ENCODE measurements around the gene EEA1. TPM values are rescaled to one million over a fixed set of nuclear protein-coding genes. Genes with fewer than 3 reads are reported as not detected.

Gene EEA1
- total and polyA plus RNA-seq, 2 of the 8 experiments (the other 6 are each of a cell fraction or from before 2014, with no cell fraction given) = 1.0 to 18.8 TPM

DNA sequence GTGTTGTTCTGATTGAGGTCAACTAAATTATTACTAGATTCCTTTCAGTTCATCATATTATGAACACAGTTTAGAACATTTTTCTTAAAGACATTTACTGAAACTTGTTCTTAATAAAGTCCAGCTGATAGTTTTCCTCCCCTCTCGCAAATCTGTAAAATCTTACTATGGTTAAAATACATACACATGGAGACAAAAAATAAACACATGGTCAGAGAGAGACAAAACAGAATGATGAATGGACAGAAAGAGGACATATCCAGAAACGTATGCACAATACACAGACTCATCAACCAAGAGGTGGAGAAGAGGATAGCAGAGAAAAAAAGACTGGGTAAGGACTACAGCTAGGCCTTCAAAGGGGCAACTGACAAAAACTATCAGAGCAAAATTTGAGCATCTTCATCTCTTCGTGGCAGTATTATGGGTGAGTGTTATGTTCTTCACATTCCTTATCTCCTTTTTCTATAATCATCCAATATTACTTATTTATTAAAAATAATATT, 38.4 kb downstream of the EEA1 start:
- no peak overlapping the region for H3K18ac ChIP-seq (ENCODE audit: extremely low read depth, low read length)
- no peak overlapping the region for H3K4me2 ChIP-seq (ENCODE audit: insufficient read depth in 1 of 2, low read depth in 2 of 2, low read length in 2 of 2)
- H2BK20ac ChIP-seq (ENCODE audit: low read length) = no peak overlapping the region
- no peak overlapping the region for H4K8ac ChIP-seq (ENCODE audit: extremely low read depth, insufficient read depth, low read length)
- H2AK5ac ChIP-seq (ENCODE audit: low read depth, low read length) = no peak overlapping the region
- DNase-seq (ENCODE audit: low read depth in 1 of 2, low spot score in 2 of 2) = no peak
- H2BK15ac ChIP-seq (ENCODE audit: low read length) = no peak overlapping the region
- no peak overlapping the region for H3K23ac ChIP-seq (ENCODE audit: insufficient read length)
- H2BK5ac ChIP-seq (ENCODE audit: low read depth, low read length) = no peak overlapping the region
- no peak overlapping the region for H2BK120ac ChIP-seq (replicated peaks; ENCODE audit: low read depth, low read length)
- H3K27me3 ChIP-seq (replicated peaks in 1 of 4; ENCODE audit: control insufficient read depth in 3 of 4, extremely low read depth in 1 of 4, insufficient read depth in 3 of 4, low read length in 3 of 4) = no peaks in the 10 kb centered on the region
- H3K4me1 ChIP-seq (replicated peaks in 1 of 4; ENCODE audit: control insufficient read depth in 3 of 4, insufficient read depth in 4 of 4, low read length in 3 of 4) = no peaks in the 10 kb centered on the region
- TF ChIP-seq KDM1A (IDR thresholded peaks at IDR 0.05; ENCODE audit: borderline replicate concordance, low read length) (no peak), TEAD4 (IDR thresholded peaks at IDR 0.05; ENCODE audit: low read depth, low read length) (no peak), SAP30 (IDR thresholded peaks at IDR 0.05; ENCODE audit: insufficient read depth, insufficient replicate concordance, low read length) (no peak), HDAC2 (IDR thresholded peaks at IDR 0.05; ENCODE audit: borderline replicate concordance in 1 of 2, low read depth in 2 of 2, low read length in 2 of 2) (no peak)
- H3K27ac ChIP-seq (ENCODE audit: low read depth, low read length) = no peak overlapping the region
- H4K91ac ChIP-seq (replicated peaks; ENCODE audit: insufficient read length, low read length) = no peak overlapping the region
- no peaks in the 10 kb centered on the region for H3K79me1 ChIP-seq (ENCODE audit: low read depth, low read length)
- ChIA-PET POLR2A (ENCODE audit: partially characterized antibody) (interaction anchor here (0.8 kb wide), 1 partner anchor 11 kb away, joined by 3 read pairs; no protein-coding TSS in a partner anchor), CTCF (ENCODE audit: partially characterized antibody) (no interaction called here)
- no peak for FAIRE-seq
- H4K5ac ChIP-seq (ENCODE audit: insufficient read length, low read depth, low read length) = no peak overlapping the region
- H3K14ac ChIP-seq (ENCODE audit: insufficient read length) = no peak overlapping the region
- H3K23me2 ChIP-seq (ENCODE audit: low read depth, low read length) = no peaks in the 10 kb centered on the region; the same call in 1 of the 2 replicates
- no peaks in the 10 kb centered on the region for H3K9me3 ChIP-seq (ENCODE audit: insufficient read depth in 2 of 2, low read depth in 1 of 2, low read length in 1 of 2)
- H3K79me2 ChIP-seq (ENCODE audit: control insufficient read depth in 1 of 2, insufficient read depth in 2 of 2, low read length in 2 of 2) = peaks cover 0 to 8% of the 10 kb centered on the region in 2 experiments; a peak in 1 of 4 replicates
- H3K9ac ChIP-seq (replicated peaks in 1 of 4; ENCODE audit: extremely low read depth in 1 of 4, low read depth in 3 of 4, low read length in 3 of 4) = no peak overlapping the region
- no peaks in the 10 kb centered on the region for H4K20me1 ChIP-seq (replicated peaks in 1 of 2; ENCODE audit: control insufficient read depth in 1 of 2, insufficient read depth in 2 of 2, low read length in 2 of 2)
- 86% methylated on average over 3 of the region's 3 CpGs; no CpG with 5 or more reads in 1 of the 2 experiments for WGBS, 2 experiments (ENCODE audit: extremely low coverage in 1 of 2, insufficient coverage in 1 of 2, insufficient read length in 1 of 2, insufficient replicate concordance in 2 of 2, low coverage in 1 of 2, low lambda C conversion rate in 2 of 2, missing lambda C conversion rate in 1 of 2)
- no peak overlapping the region for H3K4ac ChIP-seq (replicated peaks; ENCODE audit: insufficient read length, low read depth, low read length)
- H3K56ac ChIP-seq (replicated peaks; ENCODE audit: insufficient read length, low read depth, low read length) = no peak overlapping the region
- no peak overlapping the region for H3K4me3 ChIP-seq (ENCODE audit: extremely low read depth in 1 of 4, insufficient read depth in 2 of 4, low read depth in 3 of 4, low read length in 4 of 4)
- no peaks in the 10 kb centered on the region for H3K36me3 ChIP-seq (ENCODE audit: control insufficient read depth in 2 of 4, insufficient read depth in 4 of 4, low read length in 3 of 4)
- no peak overlapping the region for H2BK12ac ChIP-seq (ENCODE audit: low read depth, low read length)
- H2AFZ ChIP-seq (ENCODE audit: low read length) = no peak overlapping the region

Measured in H1 (cell line).